Neural cell (in vitro differentiated cells): ENCODE results near the gene ASB4. TPM values are rescaled to one million over a fixed set of nuclear protein-coding genes. Genes with fewer than 3 reads are reported as not detected.

Experiments used
- H2AFZ ChIP-seq: fragments of 200-600, 300-800 bp; sonication (generic), shearing (Covaris generic); 2 replicates; pipeline ENCODE4 v1.6.0; 2014; ENCODE audit warnings: low read depth, mild to moderate bottlenecking, antibody characterized with exemption, low read length, moderate library complexity
- H3F3A ChIP-seq: fragments of 200-600 bp; shearing (Covaris generic); 2 replicates; pipeline ENCODE4 v1.6.1; 2016; ENCODE audit warnings: mild to moderate bottlenecking, moderate library complexity, mixed read lengths, antibody characterized with exemption, low read length; ENCODE audit not compliant: insufficient read depth, poor library complexity, severe bottlenecking
- H3K27ac ChIP-seq: fragments of 200-600, 300-800 bp; sonication (generic), shearing (Covaris generic); 2 replicates; pipeline ENCODE4 v1.5.1; 2014; ENCODE audit warnings: mild to moderate bottlenecking, low read length, moderate library complexity
- H3K27me3 ChIP-seq: fragments of 300-800, 200-600 bp; sonication (generic), shearing (Covaris generic); 2 replicates; pipeline ENCODE4 v1.6.0; 2014; ENCODE audit warnings: mild to moderate bottlenecking, low read depth, low read length, moderate library complexity; ENCODE audit not compliant: insufficient read depth
- H3K36me3 ChIP-seq: fragments of 300-800, 200-600 bp; sonication (generic), shearing (Covaris generic); 2 replicates; pipeline ENCODE4 v1.5.1; 2014; ENCODE audit warnings: mild to moderate bottlenecking, antibody characterized with exemption, low read length, moderate library complexity; ENCODE audit not compliant: insufficient read depth
- H3K4me2 ChIP-seq: fragments of 300-800, 200-600 bp; sonication (generic), shearing (Covaris generic); 2 replicates; pipeline ENCODE4 v1.6.0; 2014; ENCODE audit warnings: mild to moderate bottlenecking, low read length
- H3K4me3 ChIP-seq: fragments of 300-800, 200-600 bp; sonication (generic), shearing (Covaris generic); 2 replicates; pipeline ENCODE4 v1.5.1; 2014; ENCODE audit warnings: mild to moderate bottlenecking, low read length, moderate library complexity
- H3K79me2 ChIP-seq: fragments of 200-600 bp; shearing (Covaris generic); replicated peaks from 2 replicates; pipeline ENCODE4 v1.6.0; 2014; ENCODE audit warnings: mild to moderate bottlenecking, low read length, moderate library complexity; ENCODE audit not compliant: insufficient read depth
- H3K9ac ChIP-seq: fragments of 300-800, 200-600 bp; sonication (generic), shearing (Covaris generic); 2 replicates; pipeline ENCODE4 v1.6.1; 2016; ENCODE audit warnings: mild to moderate bottlenecking, low read length, mixed read lengths
- H3K9me2 ChIP-seq: fragments of 200-600 bp; shearing (Covaris generic); 2 replicates; pipeline ENCODE4 v1.6.1; 2016; ENCODE audit warnings: mild to moderate bottlenecking, low read length, mixed read lengths; ENCODE audit not compliant: insufficient read depth
- H3K9me3 ChIP-seq: fragments of 200-600, 300-800 bp; sonication (generic), shearing (Covaris generic); 2 replicates; pipeline ENCODE4 v1.6.1; 2016; ENCODE audit warnings: mild to moderate bottlenecking, mixed run types, low read length, moderate library complexity, mixed read lengths
- H4K20me1 ChIP-seq: fragments of 200-600 bp; shearing (Covaris generic); 2 replicates; pipeline ENCODE4 v1.6.1; 2016; ENCODE audit warnings: mild to moderate bottlenecking, mixed run types; ENCODE audit not compliant: insufficient read depth
- EP300 ChIP-seq: fragments of 450-650 bp; conservative IDR thresholded peaks from 2 replicates; pipeline ENCODE4 v1.6.1; 2014; ENCODE audit warnings: antibody characterized with exemption, mild to moderate bottlenecking, moderate library complexity; ENCODE audit not compliant: poor library complexity, severe bottlenecking
- EZH2 ChIP-seq: fragments of 200-600, 300-800 bp; shearing (Covaris generic), sonication (generic); IDR thresholded peaks from 2 replicates; pipeline ENCODE4 v1.6.1; 2014; ENCODE audit warnings: antibody characterized with exemption, low read length, borderline replicate concordance, mild to moderate bottlenecking; ENCODE audit not compliant: insufficient read depth, poor library complexity, severe bottlenecking
- MXI1 ChIP-seq: fragments of 450-650 bp; conservative IDR thresholded peaks from 2 replicates; pipeline ENCODE4 v1.6.1; 2014; ENCODE audit warnings: antibody characterized with exemption, mild to moderate bottlenecking; ENCODE audit not compliant: poor library complexity, severe bottlenecking
- POLR2AphosphoS5 ChIP-seq: IDR thresholded peaks from 2 replicates; pipeline ENCODE4 v1.6.1; 2012
- RAD21 ChIP-seq: fragments of 450-650 bp; conservative IDR thresholded peaks from 2 replicates; pipeline ENCODE4 v1.6.1; 2014; ENCODE audit warnings: antibody characterized with exemption, mild to moderate bottlenecking, moderate library complexity
- SMC3 ChIP-seq: fragments of 450-650 bp; conservative IDR thresholded peaks from 2 replicates; pipeline ENCODE4 v1.6.1; 2014; ENCODE audit warnings: antibody characterized with exemption, mild to moderate bottlenecking, moderate library complexity; ENCODE audit not compliant: poor library complexity
- TAF1 ChIP-seq: IDR thresholded peaks from 2 replicates; pipeline ENCODE4 v1.6.1; 2012; ENCODE audit warnings: low read depth
- polyA plus RNA-seq: library from polyadenylated mRNA; depleted of rRNA; stranded (reverse); fragments of >200 nt; gene quantifications from 2 replicates; pipeline ENCODE4 v1.2.3, GENCODE V29; 2014
- TF ChIP-seq, protein P1 (sequence below): IDR thresholded peaks from 2 replicates; pipeline ENCODE4 v1.6.1; 2012; ENCODE audit warnings: borderline replicate concordance
- TF ChIP-seq, protein P2 (sequence below): fragments of 450-650 bp; IDR thresholded peaks from 2 replicates; pipeline ENCODE4 v1.5.1; 2014; ENCODE audit warnings: antibody characterized with exemption, mild to moderate bottlenecking, moderate library complexity; ENCODE audit not compliant: poor library complexity, severe bottlenecking

ASB4 gene
- polyA plus RNA-seq, 1 donor from 2014 or later = 0.11 TPM

DNA sequence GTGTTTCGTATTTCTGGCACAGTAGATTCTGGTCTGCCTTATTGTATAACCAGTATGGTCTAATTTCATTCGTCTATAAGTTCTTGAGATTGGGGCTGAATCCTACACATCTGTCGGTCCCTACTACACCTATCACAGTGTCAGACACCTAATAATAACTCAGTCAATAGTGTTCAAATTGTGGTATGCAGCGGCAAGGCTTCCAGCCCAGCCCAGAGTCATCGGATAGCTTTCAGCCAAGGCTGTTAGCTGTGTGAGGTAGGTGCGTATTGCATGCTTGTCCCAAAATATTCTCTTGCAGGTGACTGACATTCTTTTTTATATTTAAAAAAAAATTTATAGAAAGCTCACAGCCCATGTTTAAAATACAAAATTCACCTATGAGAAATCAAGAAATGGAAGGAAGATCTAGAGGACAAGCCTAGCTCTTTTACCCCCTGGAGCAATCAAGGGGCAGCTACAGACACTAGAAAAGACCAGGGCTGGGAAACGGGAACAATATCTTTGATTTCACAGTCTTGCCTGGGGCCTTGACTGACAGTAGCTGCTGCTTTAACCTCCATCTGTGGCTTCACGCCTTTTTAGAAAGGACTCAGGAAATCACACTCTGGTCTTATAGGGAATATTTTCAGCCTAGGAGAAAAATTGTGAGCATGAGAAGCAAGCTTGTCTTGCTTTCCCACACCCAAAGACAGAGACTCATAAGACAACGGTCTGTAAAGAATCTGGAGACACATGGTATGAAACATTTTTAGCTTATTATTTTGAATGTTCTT, 9.5 kb upstream of the ASB4 start:
- Histone ChIP-seq H3K9me3 (no peaks in the 10 kb centered on the region), H3K36me3 (no peaks in the 10 kb centered on the region), H2AFZ (peak overlapping the region; percentile 4), H4K20me1 (no peaks in the 10 kb centered on the region), H3K4me2 (no peak overlapping the region), H3K9me2 (no peaks in the 10 kb centered on the region), H3K27ac (peak overlapping the region; percentile 89), H3K4me3 (no peak overlapping the region), H3F3A (peaks cover 18% of the 10 kb centered on the region), H3K9ac (peak overlapping the region; percentile 56), H3K79me2 (no peaks in the 10 kb centered on the region), H3K27me3 (no peaks in the 10 kb centered on the region)
- no peak for TF ChIP-seq MXI1
- TF ChIP-seq, protein P1, sequence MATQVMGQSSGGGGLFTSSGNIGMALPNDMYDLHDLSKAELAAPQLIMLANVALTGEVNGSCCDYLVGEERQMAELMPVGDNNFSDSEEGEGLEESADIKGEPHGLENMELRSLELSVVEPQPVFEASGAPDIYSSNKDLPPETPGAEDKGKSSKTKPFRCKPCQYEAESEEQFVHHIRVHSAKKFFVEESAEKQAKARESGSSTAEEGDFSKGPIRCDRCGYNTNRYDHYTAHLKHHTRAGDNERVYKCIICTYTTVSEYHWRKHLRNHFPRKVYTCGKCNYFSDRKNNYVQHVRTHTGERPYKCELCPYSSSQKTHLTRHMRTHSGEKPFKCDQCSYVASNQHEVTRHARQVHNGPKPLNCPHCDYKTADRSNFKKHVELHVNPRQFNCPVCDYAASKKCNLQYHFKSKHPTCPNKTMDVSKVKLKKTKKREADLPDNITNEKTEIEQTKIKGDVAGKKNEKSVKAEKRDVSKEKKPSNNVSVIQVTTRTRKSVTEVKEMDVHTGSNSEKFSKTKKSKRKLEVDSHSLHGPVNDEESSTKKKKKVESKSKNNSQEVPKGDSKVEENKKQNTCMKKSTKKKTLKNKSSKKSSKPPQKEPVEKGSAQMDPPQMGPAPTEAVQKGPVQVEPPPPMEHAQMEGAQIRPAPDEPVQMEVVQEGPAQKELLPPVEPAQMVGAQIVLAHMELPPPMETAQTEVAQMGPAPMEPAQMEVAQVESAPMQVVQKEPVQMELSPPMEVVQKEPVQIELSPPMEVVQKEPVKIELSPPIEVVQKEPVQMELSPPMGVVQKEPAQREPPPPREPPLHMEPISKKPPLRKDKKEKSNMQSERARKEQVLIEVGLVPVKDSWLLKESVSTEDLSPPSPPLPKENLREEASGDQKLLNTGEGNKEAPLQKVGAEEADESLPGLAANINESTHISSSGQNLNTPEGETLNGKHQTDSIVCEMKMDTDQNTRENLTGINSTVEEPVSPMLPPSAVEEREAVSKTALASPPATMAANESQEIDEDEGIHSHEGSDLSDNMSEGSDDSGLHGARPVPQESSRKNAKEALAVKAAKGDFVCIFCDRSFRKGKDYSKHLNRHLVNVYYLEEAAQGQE = peak; percentile 51

DNA sequence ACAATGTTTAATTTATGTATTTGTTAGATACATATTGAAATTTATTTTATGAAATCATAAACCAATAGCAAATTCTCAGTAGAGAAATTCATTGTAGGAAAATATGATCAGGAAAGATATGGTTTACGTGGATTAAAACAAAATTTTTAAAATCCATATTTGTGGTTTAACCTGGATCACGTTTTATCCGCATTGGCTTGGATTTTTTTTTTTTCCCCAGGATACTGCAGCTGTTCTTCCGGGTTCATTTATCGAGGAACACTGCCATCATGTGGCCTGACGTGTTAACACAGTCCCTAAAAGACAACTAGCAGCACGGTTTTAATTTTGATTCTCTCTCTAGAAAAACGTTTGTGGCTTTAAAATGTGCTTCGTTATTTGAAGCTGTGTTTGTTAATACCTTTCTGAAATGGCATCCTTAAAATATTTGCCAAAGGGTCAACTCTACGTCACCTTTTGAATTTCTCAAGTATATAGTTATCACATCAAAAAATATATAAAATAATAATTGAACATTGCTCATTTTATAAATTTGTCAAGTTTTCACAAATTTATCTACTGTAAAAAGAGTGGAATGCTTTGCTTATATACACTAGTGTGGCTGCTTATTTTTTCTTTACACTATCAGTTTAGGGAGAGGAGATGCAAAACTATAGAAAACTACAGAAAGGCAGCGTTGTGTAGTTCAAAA, 8.7 kb upstream of the ASB4 start:
- no peaks in the 10 kb centered on the region for H4K20me1 ChIP-seq
- H3K4me3 ChIP-seq = no peak overlapping the region
- no peaks in the 10 kb centered on the region for H3K79me2 ChIP-seq
- H3K27ac ChIP-seq = peak overlapping the region; percentile 89
- no peaks in the 10 kb centered on the region for H3K9me2 ChIP-seq
- H2AFZ ChIP-seq = no peak overlapping the region
- H3F3A ChIP-seq = peaks cover 12% of the 10 kb centered on the region
- H3K27me3 ChIP-seq = no peaks in the 10 kb centered on the region
- no peaks in the 10 kb centered on the region for H3K36me3 ChIP-seq
- no peak overlapping the region for H3K4me2 ChIP-seq
- H3K9ac ChIP-seq = peak overlapping the region; percentile 56
- TF ChIP-seq, protein P2, sequence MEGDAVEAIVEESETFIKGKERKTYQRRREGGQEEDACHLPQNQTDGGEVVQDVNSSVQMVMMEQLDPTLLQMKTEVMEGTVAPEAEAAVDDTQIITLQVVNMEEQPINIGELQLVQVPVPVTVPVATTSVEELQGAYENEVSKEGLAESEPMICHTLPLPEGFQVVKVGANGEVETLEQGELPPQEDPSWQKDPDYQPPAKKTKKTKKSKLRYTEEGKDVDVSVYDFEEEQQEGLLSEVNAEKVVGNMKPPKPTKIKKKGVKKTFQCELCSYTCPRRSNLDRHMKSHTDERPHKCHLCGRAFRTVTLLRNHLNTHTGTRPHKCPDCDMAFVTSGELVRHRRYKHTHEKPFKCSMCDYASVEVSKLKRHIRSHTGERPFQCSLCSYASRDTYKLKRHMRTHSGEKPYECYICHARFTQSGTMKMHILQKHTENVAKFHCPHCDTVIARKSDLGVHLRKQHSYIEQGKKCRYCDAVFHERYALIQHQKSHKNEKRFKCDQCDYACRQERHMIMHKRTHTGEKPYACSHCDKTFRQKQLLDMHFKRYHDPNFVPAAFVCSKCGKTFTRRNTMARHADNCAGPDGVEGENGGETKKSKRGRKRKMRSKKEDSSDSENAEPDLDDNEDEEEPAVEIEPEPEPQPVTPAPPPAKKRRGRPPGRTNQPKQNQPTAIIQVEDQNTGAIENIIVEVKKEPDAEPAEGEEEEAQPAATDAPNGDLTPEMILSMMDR = peak; percentile 93
- TF ChIP-seq EZH2 (no peak), MXI1 (no peak), POLR2AphosphoS5 (no peak), RAD21 (peak; percentile 96), SMC3 (peak; percentile 93), TAF1 (no peak), EP300 (peak; percentile 22)
- TF ChIP-seq, protein P1 = peak; percentile 10
- H3K9me3 ChIP-seq = no peaks in the 10 kb centered on the region
